HG03108 (cell line): ENCODE results near the gene ADAMTSL2.

Experiments used
- ATAC-seq: cut with Tn5 transposase; IDR thresholded peaks from one replicate; pipeline ENCODE4 v1.9.1; 2021; ENCODE audit warnings: moderate library complexity; ENCODE audit not compliant: unreplicated experiment

The ADAMTSL2 gene

GRCh38 chr9:133603135-133603927 lies 68.8 kb downstream of the ADAMTSL2 start:
- ATAC-seq: no peak

GRCh38 chr9:133604214-133604613 lies 69.7 kb downstream of the ADAMTSL2 start:
- no peak for ATAC-seq

DNA sequence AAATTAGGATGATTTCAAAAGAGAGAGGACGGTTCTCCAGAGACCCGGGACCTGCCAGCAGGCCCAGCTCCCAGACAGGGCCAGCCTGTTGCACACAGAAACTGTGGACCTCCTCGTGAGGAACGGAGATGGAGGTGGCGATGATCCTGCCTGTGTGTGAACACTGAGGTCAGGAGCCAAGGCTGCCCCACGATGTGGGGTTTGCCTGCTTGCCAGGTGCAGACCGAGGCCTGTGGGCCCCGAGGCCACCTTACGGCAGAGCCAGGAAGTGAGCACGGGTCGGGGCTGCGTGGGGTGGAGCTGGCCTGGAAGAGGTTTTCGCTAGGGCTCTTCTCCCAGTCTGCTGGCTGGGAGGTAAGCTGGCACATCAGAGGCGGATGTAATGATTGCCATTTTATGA lies 70.4 kb downstream of the ADAMTSL2 start:
- no peak for ATAC-seq

DNA sequence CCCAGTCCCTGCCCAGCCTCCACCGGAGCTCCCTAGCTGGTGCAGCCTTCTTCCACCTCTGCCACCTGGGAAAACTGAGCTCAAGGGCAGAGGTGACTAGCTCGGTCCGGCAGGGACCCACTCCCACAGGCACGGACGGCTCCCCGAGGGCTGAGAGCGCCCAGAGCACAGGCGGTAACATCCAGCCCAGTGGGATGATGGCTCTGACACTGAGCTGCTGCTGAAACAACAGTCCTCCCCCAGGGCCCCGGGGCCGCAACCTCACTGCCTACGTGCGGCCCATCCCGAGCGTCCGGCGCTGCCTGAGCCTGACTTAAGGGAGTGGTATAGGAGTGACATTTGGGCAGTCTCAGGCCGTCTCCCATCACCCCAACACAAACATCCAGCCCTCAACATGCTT lies 70.9 kb downstream of the ADAMTSL2 start:
- ATAC-seq: no peak

- ATAC-seq: no peak
Observed at GRCh38 chr9:133605856-133606707, 71.6 kb downstream of the ADAMTSL2 start.

DNA sequence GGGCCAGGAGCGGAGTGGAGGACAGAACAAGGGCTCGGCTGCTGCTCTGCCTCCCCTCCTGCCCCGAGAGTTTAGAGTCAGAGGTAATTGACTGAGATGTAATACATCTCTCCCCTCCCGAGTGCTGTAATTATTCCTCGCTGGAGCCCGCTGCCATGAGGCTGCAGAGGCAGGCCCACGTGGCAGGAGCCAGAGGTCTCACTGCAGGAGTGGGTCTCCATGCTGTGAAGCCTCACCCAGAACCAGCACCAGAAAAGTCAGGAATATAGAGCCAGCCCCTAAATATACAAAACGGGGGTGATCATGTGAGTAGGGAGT lies 72.2 kb downstream of the ADAMTSL2 start:
- no peak for ATAC-seq

DNA sequence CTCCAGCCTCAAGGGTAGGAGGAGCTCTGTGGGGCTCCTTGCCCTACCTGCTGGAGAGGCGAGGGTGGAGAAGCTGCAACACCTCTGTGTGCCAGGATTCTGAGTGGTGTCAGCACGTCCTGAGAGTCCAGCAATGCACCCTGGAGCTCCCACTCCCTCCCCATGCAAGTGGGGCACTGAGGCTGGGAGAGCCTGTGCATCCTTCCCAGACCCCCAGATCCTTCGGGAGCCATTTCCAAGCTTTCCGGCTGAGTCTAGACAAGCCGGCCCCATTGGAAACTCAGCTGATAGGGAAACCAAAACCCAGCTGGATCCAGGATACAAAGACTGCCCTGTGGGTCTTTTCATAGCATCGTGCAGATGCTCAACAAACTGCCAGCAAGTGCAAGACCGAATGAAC lies 72.9 kb downstream of the ADAMTSL2 start:
- no peak for ATAC-seq

DNA sequence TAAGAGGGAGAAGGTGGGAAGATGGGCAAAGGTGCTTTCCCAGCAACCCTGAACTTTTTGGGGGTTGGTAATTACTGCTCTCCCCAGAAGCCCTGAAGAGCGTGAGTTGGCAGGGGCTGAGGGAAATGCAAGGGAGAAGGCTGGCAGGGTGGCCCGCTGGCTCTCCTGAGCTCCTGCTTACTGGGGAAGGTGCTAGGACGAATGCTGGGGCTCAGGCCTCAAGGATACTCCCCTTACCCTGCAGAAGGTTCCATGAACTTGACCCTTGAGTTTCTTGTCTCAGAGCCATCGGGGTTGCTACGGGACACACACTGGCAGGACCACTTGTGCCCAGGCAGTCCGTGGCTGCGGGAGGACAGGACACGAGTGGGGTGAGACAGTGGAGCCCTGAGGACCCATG lies 73.5 kb downstream of the ADAMTSL2 start:
- ATAC-seq: no peak

GRCh38 chr9:133608382-133608781 lies 73.9 kb downstream of the ADAMTSL2 start:
- ATAC-seq: no peak

DNA sequence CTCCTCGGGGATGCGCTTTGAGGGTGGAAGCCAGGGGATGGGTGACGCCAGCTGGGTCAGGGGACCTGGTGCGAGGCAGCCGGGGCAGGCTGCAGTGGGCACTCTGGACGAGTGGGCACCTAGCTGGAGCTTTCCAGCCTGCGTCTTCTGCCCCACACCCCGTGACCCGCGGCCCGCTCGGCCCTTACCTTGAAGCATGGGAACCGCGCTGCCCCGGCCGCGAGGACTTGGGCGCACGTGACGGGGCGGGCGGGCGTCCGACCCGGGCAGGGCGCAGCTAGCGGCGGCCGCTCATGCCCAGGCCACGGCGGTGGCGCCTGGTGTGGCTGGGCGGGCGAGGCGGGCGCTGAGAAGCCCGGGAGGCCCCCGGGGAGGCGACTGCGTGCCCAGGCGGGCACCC lies 74.4 kb downstream of the ADAMTSL2 start:
- no peak for ATAC-seq

DNA sequence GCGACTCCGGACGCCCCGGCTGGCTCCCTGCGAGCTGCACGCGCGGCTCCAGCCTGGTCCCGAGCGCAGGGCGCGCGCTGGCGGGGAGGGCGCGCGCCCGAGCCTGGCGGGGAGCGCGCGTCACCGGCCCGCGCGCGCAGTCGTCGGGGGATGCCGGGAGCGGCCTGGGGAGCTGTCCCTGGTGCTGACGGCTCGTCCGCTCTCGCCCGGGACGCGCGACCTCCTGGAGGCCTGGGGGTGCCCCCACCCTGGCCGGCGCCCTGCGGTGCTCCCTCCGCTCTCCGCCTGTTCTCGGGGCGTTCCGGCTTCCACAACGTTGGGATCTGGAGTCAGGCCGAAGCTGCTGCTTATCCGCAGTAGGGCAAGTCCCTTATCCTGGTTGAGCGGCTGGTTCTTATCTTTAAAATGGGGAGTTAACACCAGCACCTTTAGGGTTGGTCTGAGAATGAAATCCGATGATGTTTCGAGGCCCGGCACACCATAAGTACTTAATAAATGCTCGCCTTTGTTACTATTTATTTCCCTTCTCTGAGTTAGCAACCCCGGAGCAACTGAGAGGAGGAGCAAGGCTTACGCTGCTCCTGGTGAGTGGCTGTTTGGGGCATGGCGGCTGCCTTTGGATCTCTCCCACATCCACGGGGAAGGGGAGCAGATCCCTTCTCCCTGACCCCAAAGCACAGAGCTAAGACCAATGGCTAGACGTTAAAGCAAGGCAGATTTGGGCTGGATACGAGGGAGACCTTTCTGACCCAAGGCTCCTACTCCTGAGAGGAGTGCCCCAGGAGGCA lies 75.0 kb downstream of the ADAMTSL2 start, which contains the start of gene FAM163B:
Gene FAM163B (minus strand): TSS at position 79 of the 788 bp plus-strand sequence. CDS start 29,166 bp downstream, outside the sequence.
- ATAC-seq: no peak

DNA sequence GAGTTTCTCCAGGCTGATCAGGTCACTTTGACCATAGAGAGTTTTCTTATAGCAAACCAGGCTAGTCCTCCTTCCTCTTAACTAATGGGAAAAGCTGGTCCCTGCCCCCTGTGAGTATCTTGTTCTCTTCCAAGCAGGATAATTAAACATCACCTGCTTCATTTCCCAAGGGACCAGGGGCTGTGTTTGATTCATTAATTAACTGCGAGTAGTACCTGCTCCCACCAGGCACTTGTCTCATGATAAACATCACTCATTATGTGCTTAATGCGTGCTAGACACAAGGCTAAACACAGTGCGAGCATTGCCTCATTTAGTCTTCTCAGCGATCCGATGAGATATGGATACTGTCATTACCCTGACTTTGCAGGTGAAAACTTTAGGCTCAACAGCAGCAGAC lies 76.3 kb downstream of the ADAMTSL2 start:
- no peak for ATAC-seq

DNA sequence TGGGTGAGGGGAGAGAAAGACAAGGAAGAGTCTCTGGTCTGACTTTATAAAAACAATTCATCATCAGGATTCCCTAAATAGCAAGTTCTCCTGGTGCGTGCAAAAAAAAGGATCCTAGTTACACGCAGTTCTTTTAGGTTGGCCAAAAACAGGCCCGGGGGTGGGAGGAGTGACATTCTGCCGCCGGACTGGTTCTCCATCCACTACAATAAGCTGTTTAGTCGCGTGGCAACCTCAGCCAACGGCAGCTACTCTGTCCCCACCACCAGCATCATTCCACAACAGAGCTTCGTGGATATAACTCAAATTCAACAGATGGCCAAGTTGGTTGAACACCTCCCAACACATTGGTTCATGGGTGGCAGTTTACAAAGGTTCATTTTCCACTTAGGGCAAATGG lies 77.5 kb downstream of the ADAMTSL2 start:
- ATAC-seq: no peak

- ATAC-seq: no peak
Observed at GRCh38 chr9:133612816-133613215, 78.3 kb downstream of the ADAMTSL2 start.

GRCh38 chr9:133613432-133613831 lies 78.9 kb downstream of the ADAMTSL2 start:
- ATAC-seq: no peak

GRCh38 chr9:133614056-133614455 lies 79.6 kb downstream of the ADAMTSL2 start:
- no peak for ATAC-seq

GRCh38 chr9:133614678-133615077 lies 80.2 kb downstream of the ADAMTSL2 start:
- no peak for ATAC-seq

- ATAC-seq: no peak
Observed at GRCh38 chr9:133615186-133615585, 80.7 kb downstream of the ADAMTSL2 start.

DNA sequence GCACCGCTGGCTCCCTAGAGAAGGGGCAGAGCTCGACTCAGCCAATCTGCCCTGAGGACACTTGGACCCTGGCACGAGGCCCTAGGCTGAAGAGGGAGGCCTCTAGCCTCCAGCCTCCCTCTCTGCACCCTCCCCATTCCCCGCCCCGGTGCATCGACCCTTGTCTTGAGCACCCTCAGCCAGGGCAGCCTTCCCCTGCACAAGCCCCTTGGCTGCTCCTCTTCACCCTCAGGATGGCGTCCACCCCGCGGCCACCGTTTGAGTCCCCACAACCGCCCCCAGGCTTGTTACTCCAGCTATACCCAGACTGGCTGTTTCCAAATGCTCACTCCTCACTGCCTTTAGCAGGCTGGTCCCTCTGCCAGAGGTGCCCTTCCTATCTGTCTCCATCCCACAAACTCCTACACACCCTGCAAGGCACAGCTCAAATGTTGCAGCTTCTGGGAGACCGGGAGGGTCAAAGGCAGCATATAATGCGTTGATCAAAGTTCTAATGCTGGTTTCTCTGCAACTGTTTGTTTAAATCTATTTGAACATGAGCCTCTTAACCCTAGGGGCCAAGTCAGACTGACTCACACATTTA lies 81.2 kb downstream of the ADAMTSL2 start:
- no peak for ATAC-seq

GRCh38 chr9:133616643-133617405 lies 82.3 kb downstream of the ADAMTSL2 start:
- ATAC-seq: no peak
